Activated naive CD4-positive, alpha-beta T cell treated with anti-CD3 and anti-CD28 coated beads, Interleukin-2, amount 10 ng/mL, durations not matched to agents 7 days and 5 days (primary cell): ENCODE results near the gene MEIG1.
A peak's percentile ranks its signal among the peaks of the same experiment; 100 is the strongest.
"Not testable (repeated sequence)": the region's sequence is repeated elsewhere in the genome, so short reads cannot be mapped to it uniquely, and the experiment has no call there.

Experiments
- CTCF ChIA-PET: fragments of 350-600 bp; sonication (Branson Sonifier 250); formaldehyde crosslinking; loops from one replicate; lab custom pipeline; 2021; ENCODE audit warnings: antibody characterized with exemption; lab: Charles Lee
- DNase-seq: peaks from one replicate; pipeline ENCODE4 v3.0.0-alpha.2; 2020
- H3K27ac Mint-ChIP-seq: one replicate; pipeline ENCODE4 v1.8.0; 2021; ENCODE audit warnings: mild to moderate bottlenecking, moderate library complexity, mixed read lengths
- H3K27me3 Mint-ChIP-seq: one replicate; pipeline ENCODE4 v1.8.0; 2021; ENCODE audit warnings: mild to moderate bottlenecking, mixed read lengths
- H3K36me3 Mint-ChIP-seq: one replicate; pipeline ENCODE4 v1.8.0; 2021; ENCODE audit warnings: mixed read lengths
- H3K4me1 Mint-ChIP-seq: one replicate; pipeline ENCODE4 v1.8.0; 2021; ENCODE audit warnings: mixed read lengths
- H3K4me3 Mint-ChIP-seq: one replicate; pipeline ENCODE4 v1.8.0; 2021; ENCODE audit warnings: mild to moderate bottlenecking, moderate library complexity, mixed read lengths
- H3K9me3 Mint-ChIP-seq: one replicate; pipeline ENCODE4 v1.8.0; 2021; ENCODE audit warnings: mixed read lengths

MEIG1 gene, protein sequence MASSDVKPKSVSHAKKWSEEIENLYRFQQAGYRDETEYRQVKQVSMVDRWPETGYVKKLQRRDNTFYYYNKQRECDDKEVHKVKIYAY

DNA sequence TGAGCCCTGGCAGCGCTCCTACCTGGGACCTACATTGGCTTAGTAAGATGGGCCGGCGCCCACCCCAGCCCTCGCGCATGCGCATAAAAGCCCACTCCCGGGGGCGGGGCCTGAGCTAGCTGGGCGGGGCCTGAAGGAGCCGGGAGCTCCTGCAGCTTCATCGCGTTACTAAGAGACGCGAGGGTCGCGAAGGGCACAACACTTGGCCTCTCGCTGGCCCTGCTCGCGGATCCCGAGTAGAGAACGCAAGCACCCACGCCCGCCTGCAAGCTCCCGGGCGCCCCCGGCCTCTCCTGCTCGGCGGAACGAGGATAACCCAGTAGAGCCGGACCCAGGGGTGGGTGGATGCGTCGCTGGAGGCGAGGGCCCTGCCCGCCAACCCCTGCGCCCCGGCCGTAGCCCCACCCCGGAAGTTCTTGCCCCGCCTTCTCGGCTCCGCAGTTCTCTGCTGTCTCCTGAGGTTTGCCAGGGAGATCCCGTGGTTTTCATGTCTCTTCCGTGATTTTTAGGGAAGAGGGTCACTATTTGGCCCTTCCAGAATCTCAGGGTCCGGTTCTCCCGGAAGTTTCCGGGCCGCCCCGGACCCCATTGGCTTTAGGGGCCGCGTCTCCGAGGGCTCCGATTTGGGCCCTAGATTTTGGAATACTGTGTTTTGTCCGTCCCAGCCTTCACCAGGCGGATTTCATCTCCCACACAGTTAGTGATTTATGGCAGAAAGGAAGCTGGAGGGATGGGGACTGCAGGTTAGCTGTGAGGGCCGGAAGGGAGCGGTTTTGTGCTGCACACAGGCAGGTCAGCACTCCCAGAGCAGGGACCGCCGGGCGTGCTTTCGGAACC is at the start of gene MEIG1:
Gene MEIG1 (plus strand): TSS at position 168 of the 837 bp plus-strand sequence. CDS start 7,081 bp downstream, outside the sequence.
- CTCF ChIA-PET = interaction anchor here (1.2 to 1.3 kb wide), 2 partner anchors 13 to 147 kb away, joined by 3 to 4 read pairs; no protein-coding TSS in a partner anchor
- DNase-seq = peak; percentile 92
- Mint-ChIP-seq H3K4me1 (peaks cover 50% of the 10 kb centered on the region), H3K9me3 (no peaks in the 10 kb centered on the region), H3K27me3 (no peaks in the 10 kb centered on the region), H3K4me3 (peak within 1 kb of the TSS; percentile 85), H3K36me3 (peaks cover 3% of the 10 kb centered on the region), H3K27ac (peak within 1 kb of the TSS; percentile 98)

DNA sequence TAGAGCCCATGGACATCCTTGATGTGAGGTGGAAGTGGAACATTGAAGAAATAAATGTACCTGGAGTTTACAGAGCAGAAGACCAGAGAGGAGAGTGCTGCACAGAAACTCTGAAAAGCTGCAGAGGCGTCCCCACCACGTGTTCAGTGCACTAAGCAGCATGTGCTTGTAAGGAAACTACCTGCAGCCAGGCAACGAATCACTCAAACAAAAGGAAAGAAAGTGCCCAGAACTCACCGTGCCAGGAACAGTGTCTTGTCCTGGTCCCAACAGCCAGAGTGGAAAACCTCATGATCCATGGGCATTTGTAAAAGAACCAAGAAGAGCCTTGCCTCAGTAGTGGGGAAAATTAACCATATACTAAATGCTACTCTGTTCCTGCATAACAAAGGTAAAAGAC is 48.2 kb upstream of the MEIG1 start:
- Mint-ChIP-seq H3K9me3 (peaks cover 5% of the 10 kb centered on the region), H3K4me1 (peaks cover 29% of the 10 kb centered on the region), H3K4me3 (no peak overlapping the region), H3K27ac (peak overlapping the region; percentile 53), H3K36me3 (peaks cover 84% of the 10 kb centered on the region), H3K27me3 (no peaks in the 10 kb centered on the region)
- no peak for DNase-seq
- CTCF ChIA-PET = no interaction called here

DNA sequence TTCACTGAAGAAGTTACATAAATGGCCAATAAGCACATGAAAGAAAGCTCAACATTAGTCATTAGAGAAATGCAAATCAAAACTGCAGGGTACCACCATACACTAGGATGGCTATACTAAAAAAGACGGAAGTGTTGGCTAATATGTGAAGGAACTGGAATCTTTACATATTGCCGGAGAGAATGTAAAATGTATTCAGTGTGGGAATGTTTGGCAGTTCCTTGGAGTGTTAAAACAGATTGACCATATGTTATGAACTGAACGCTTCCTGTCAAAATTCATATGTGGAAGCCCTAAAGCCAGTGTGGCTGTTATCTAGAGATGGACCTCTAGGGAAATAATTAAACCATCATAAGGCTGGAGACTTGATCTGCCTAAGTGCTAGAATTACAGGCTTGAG is 47.4 kb upstream of the MEIG1 start:
- no peak for DNase-seq
- Mint-ChIP-seq H3K36me3 (peaks cover 89% of the 10 kb centered on the region), H3K27me3 (no peaks in the 10 kb centered on the region), H3K9me3 (peaks cover 13% of the 10 kb centered on the region), H3K27ac (no peak overlapping the region), H3K4me3 (no peak overlapping the region), H3K4me1 (peaks cover 30% of the 10 kb centered on the region)
- CTCF ChIA-PET = no interaction called here

DNA sequence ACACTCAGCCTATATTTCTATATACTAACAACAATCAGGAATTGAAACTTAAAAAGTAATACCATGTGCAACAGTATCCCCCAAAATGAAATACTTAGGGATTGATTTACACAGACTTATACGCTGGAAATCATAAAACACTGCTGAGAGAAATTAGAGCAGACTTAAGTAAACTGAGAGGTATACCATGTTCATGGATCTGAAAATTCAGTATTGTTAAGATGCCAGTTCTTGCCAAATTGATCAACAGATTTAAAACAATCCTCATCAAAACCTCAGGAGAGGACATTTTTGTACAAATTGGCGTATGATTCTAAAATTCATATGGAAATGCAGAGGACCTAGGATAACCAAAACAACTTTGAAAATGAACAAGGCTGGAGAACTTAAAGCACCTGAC is 42.6 kb upstream of the MEIG1 start:
- H3K4me3 Mint-ChIP-seq = no peak overlapping the region
- CTCF ChIA-PET = no interaction called here
- H3K27me3 Mint-ChIP-seq = no peaks in the 10 kb centered on the region
- H3K4me1 Mint-ChIP-seq = peaks cover 20% of the 10 kb centered on the region
- no peak overlapping the region for H3K27ac Mint-ChIP-seq
- DNase-seq = no peak
- peaks cover 22% of the 10 kb centered on the region for H3K9me3 Mint-ChIP-seq
- peaks cover 97% of the 10 kb centered on the region for H3K36me3 Mint-ChIP-seq

DNA sequence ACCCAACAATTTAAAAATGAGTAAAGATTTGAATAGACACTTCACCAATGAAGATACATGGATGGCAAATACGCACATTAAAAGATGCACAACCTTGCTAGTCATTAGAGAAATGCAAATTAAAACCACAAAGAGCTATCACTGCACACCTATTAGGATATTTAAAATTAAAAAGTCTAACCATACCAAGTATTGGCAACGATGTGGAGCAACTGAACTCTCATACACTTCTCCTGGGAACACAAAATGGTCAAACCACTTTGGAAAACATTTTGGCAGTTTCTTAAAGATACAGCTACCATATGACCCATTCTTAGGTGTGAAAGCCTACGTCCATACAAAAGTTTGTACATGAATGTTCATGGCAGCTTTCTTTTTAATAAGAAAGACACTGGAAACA is 41.4 kb upstream of the MEIG1 start:
- no peak for DNase-seq
- CTCF ChIA-PET = interaction anchor here (1.0 kb wide), 2 partner anchors 10 to 54 kb away, joined by 3 to 4 read pairs; no protein-coding TSS in a partner anchor
- H3K9me3 Mint-ChIP-seq = peaks cover 22% of the 10 kb centered on the region
- peaks cover 20% of the 10 kb centered on the region for H3K4me1 Mint-ChIP-seq
- H3K36me3 Mint-ChIP-seq = peaks cover 96% of the 10 kb centered on the region
- no peak overlapping the region for H3K27ac Mint-ChIP-seq
- no peaks in the 10 kb centered on the region for H3K27me3 Mint-ChIP-seq
- H3K4me3 Mint-ChIP-seq = no peak overlapping the region

DNA sequence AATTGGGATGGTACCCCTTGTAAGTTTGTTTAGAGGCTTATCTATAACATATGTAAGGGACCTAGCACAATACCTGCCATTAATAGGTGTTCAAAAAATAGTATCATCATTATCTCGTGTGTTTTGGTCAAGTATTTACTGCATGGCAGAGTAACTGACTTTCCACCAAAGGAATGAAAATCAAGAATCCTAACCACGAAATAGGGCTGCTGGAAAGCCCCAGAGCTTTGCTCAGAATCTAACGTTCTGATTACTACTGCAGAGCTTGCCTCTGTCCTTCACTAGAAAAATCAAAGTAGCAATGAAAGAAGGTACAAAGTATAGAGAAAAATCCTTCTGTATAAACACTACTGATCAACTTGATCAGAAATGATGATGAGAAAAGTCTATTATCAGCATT is 40.2 kb upstream of the MEIG1 start:
- H3K9me3 Mint-ChIP-seq = peaks cover 21% of the 10 kb centered on the region
- peaks cover 20% of the 10 kb centered on the region for H3K4me1 Mint-ChIP-seq
- H3K4me3 Mint-ChIP-seq = no peak overlapping the region
- DNase-seq = no peak
- peaks cover 96% of the 10 kb centered on the region for H3K36me3 Mint-ChIP-seq
- CTCF ChIA-PET = no interaction called here
- H3K27ac Mint-ChIP-seq = no peak overlapping the region
- H3K27me3 Mint-ChIP-seq = no peaks in the 10 kb centered on the region

DNA sequence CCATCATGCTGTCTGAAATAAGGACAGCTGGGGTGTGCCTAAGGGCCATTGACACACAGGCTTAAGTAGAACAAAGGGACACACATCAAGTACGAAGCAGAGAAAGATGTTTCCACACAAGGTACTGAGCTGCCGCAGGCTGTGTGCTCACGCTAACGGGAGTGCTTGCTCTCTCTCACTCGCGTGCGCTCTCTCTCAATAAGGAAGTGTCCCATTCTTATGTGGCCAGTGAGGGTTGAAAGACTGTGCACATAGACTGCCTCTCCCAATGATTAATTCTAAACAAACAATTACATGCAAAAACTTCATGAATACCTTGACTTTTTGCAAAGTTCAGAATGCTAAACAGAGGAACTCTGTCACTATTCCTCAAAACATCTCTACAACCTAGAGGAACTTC is 35.2 kb upstream of the MEIG1 start:
- Mint-ChIP-seq H3K4me3 (no peak overlapping the region), H3K4me1 (no peaks in the 10 kb centered on the region), H3K27ac (no peak overlapping the region), H3K27me3 (no peaks in the 10 kb centered on the region), H3K9me3 (no peaks in the 10 kb centered on the region), H3K36me3 (peaks cover 80% of the 10 kb centered on the region)
- DNase-seq = no peak
- CTCF ChIA-PET = no interaction called here

DNA sequence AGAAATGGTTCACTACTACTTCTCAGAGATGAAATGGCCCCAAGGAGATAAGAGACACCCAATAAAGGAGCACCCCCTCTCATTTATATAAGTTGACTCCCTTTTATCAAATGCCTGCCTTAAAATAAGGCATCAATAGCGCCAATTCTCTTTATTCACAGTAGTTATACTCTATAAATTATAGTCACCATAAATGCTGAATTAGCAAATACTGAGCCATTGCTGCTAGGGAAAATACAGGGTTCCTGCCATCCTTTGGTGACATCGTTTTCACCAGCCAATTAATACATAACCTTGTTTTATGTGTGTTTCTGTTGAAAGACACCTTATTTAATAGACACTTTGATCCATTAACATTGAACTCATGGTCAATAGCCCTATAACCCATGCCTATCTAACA is 33.9 kb upstream of the MEIG1 start:
- DNase-seq = no peak
- Mint-ChIP-seq H3K36me3 (peaks cover 70% of the 10 kb centered on the region), H3K27me3 (no peaks in the 10 kb centered on the region), H3K9me3 (no peaks in the 10 kb centered on the region), H3K4me3 (no peak overlapping the region), H3K4me1 (no peaks in the 10 kb centered on the region), H3K27ac (no peak overlapping the region)
- CTCF ChIA-PET = no interaction called here

DNA sequence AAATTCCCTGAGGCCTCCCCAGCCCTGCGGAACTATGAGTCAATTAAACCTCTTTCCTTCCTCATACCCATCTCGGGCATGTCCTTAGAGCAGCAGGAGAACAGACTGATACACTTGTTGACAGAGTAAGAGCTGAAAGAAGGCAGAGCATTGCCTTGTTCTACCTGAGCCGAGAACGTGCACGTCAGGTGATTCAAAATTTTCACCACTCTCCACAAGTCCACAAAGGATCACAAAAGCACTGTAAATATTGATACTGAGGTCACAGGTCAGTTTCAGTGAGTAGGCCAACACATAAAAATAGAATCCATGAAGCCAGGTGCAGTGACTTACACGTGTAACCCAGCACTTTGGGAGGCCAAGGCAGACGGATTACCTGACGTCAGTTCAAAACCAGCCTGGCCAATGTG is 33.1 kb upstream of the MEIG1 start:
- Mint-ChIP-seq H3K27ac (no peak overlapping the region), H3K4me1 (no peaks in the 10 kb centered on the region), H3K27me3 (no peaks in the 10 kb centered on the region), H3K36me3 (peaks cover 67% of the 10 kb centered on the region), H3K4me3 (no peak overlapping the region), H3K9me3 (no peaks in the 10 kb centered on the region)
- CTCF ChIA-PET = no interaction called here
- DNase-seq = no peak

DNA sequence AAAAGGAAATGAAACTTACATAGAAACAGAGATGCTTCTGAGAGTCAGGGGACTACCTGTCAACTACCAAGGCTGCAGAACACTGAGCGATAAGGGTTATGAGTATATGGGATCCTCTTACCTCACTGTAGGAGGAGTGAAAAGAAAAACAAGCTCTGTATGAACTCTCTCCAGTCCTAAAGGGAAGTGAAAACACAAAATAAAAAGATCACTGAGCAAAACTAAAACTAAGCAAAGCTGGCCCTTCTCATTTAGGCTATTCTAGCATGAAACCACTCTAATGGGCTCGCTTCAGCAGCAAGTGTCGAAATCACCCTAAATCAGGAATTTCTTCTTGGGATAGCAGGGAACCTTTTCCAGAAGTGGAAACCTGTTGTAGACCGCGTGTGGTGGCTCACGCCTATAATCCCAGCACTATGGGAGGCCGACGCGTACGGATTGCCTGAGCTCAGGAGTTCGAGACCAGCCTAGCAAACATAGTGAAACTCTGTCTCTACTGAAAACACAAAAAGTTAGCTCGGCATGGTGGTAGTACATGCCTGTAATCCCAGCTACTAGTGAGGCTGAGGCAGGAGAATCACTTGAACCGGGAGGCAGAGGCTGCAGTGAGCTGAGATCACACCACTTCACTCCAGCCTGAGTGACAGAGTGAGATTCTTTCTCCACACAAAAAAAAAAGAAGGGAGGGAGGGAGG is 32.3 kb upstream of the MEIG1 start:
- no peak for DNase-seq
- CTCF ChIA-PET = no interaction called here
- H3K4me3 Mint-ChIP-seq = no peak overlapping the region
- no peaks in the 10 kb centered on the region for H3K27me3 Mint-ChIP-seq
- H3K36me3 Mint-ChIP-seq = peaks cover 65% of the 10 kb centered on the region
- H3K27ac Mint-ChIP-seq = peak overlapping the region; percentile 7
- no peaks in the 10 kb centered on the region for H3K4me1 Mint-ChIP-seq
- H3K9me3 Mint-ChIP-seq = no peaks in the 10 kb centered on the region

DNA sequence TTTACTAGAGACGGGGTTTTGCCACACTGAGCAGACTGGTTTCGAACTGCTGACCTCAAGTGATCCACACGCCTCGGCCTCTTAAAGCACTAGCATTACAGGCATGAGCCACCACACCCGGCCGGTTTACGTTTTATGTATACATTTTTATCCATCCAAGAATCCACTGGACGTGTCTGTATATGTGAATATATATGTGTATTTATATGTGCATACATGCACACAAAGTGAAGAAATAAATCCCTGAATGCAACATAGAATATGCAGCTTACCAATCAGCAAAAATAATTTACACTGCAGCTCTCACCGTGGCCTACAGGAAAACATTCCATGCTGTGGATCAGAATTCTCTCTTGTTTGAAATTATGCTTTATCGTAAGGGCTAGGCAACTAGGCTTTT is 28.6 kb upstream of the MEIG1 start:
- H3K27ac Mint-ChIP-seq = no peak overlapping the region
- CTCF ChIA-PET = interaction anchor here (0.6 to 0.8 kb wide), 2 partner anchors 20 to 389 kb away, joined by 3 read pairs; no protein-coding TSS in a partner anchor

DNA sequence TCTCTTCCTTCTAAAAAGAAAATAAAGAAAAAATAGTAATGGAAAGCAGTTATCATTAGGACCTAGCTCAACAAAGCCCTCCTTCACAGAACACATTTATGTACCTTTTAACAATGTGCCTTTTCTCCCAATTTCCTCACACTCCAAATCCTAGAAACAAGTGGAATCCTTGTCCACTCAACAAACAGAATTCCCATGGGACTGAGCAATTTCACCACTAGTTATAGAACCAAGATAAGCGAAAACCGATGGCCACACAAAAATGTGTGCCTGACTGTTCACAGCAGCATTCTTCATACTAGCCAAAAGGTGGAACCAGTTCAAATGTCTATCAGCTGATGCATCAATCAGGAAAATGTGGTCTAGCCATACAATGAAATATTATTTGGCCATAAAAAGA is 22.6 kb upstream of the MEIG1 start:
- Mint-ChIP-seq H3K27ac (no peak overlapping the region), H3K9me3 (no peaks in the 10 kb centered on the region), H3K27me3 (no peaks in the 10 kb centered on the region), H3K4me3 (no peak overlapping the region), H3K36me3 (peaks cover 48% of the 10 kb centered on the region), H3K4me1 (peaks cover 9% of the 10 kb centered on the region)
- DNase-seq = no peak
- CTCF ChIA-PET = interaction anchor here (1.2 kb wide), 1 partner anchor 33 kb away, joined by 4 read pairs; no protein-coding TSS in a partner anchor

More for the DNA sequence above, 28.6 kb upstream of the MEIG1 start:
- no peak for DNase-seq
- peaks cover 60% of the 10 kb centered on the region for H3K36me3 Mint-ChIP-seq
- no peaks in the 10 kb centered on the region for H3K9me3 Mint-ChIP-seq
- H3K4me3 Mint-ChIP-seq = no peak overlapping the region
- no peaks in the 10 kb centered on the region for H3K4me1 Mint-ChIP-seq
- H3K27me3 Mint-ChIP-seq = no peaks in the 10 kb centered on the region

DNA sequence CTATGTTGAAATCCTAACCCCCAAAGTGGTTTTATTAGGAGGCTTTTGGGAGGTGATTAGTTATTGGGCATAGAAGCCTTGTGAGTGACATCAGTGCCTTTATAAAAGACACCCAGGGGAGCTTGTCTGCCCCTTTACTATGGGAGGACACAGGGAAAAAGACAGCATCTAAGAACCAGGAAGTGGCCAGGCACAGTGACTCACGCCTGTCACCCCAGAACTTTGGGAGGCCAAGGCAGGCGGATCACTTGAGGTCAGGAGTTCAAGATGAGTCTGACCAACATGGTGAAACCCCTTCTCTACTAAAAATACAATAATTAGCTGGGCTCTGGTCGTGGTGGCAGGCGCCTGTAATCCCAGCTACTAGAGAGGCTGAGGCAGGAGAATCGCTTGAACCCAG is 20.2 kb upstream of the MEIG1 start:
- H3K27me3 Mint-ChIP-seq, CTCF ChIA-PET, DNase-seq, H3K4me3 Mint-ChIP-seq, H3K27ac Mint-ChIP-seq, H3K9me3 Mint-ChIP-seq: not testable (repeated sequence)
- Mint-ChIP-seq H3K36me3 (peaks cover 46% of the 10 kb centered on the region), H3K4me1 (peaks cover 29% of the 10 kb centered on the region)

DNA sequence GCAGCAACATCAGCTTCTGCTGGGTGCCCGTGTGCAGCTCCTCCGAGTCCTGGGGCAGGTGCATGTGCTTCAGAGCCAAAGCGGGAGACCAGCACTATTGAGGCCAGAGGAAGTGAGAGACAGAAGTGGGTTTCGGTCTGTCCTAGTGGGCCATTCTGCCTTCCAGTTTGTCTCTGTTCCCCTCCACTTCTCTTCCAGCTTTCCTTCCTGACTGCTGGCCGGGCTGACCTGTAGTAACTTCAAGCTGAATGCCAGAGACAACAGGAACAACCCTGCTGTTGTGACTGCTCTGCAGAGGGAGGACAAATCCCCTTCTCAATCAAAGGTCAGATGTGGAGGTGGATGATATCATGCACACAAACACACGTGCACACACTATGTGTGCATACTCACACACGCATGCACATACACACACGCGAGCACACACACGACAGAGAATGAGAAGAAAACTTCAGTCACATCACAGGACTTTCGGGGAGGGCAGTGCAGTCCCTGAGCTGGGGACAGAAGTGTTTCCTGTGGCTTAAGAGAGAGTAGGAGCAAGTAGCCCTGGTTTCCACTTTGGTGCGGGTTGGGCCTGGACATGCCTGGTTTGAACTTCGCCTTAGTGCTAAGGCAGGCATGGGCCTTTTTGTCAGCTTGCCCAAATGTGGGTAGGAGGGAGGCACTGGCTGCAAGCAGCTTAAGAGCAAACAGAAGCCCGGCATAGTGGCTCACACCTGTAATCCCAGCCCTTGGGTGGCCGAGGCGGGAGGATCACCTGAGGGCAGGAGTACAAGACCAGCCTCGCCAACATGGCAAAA is 16.8 kb upstream of the MEIG1 start:
- DNase-seq, H3K4me3 Mint-ChIP-seq, H3K27me3 Mint-ChIP-seq, CTCF ChIA-PET, H3K9me3 Mint-ChIP-seq: not testable (repeated sequence)
- H3K36me3 Mint-ChIP-seq = peaks cover 55% of the 10 kb centered on the region
- peak overlapping the region; percentile 68 for H3K27ac Mint-ChIP-seq
- H3K4me1 Mint-ChIP-seq = peaks cover 38% of the 10 kb centered on the region
